GM19463 (cell line): ENCODE measurements around the gene TXK.
"Not testable (repeated sequence)": the region's sequence is repeated elsewhere in the genome, so short reads cannot be mapped to it uniquely, and the experiment has no call there.

Experiments used
- ATAC-seq: cut with Tn5 transposase; IDR thresholded peaks from one replicate; pipeline ENCODE4 v1.9.1; 2021; ENCODE audit warnings: mild to moderate bottlenecking, moderate library complexity; ENCODE audit not compliant: unreplicated experiment

TXK gene

GRCh38 chr4:48134081-48134480, at the start of gene TXK:
TSS of gene TXK (minus strand) at chr4:48134250. CDS start at chr4:48134170, 80 bp downstream.
- no peak for ATAC-seq

GRCh38 chr4:48180234-48180633, 46.2 kb upstream of the TXK start:
- ATAC-seq = no peak

- ATAC-seq = no peak
Observed at GRCh38 chr4:48178931-48179330, 44.9 kb upstream of the TXK start.

GRCh38 chr4:48175806-48176205, 41.8 kb upstream of the TXK start:
- ATAC-seq = no peak

- no peak for ATAC-seq
Observed at GRCh38 chr4:48175328-48175727, 41.3 kb upstream of the TXK start.

GRCh38 chr4:48173056-48173991, 39.3 kb upstream of the TXK start:
- peak; percentile 76 for ATAC-seq

GRCh38 chr4:48172651-48173050, 38.6 kb upstream of the TXK start:
- no peak for ATAC-seq

- no peak for ATAC-seq
Observed at GRCh38 chr4:48169636-48170035, 35.6 kb upstream of the TXK start.

GRCh38 chr4:48167538-48168263, 33.7 kb upstream of the TXK start:
- ATAC-seq = peak; percentile 44

- not testable (repeated sequence) for ATAC-seq
Observed at GRCh38 chr4:48164561-48164960, 30.5 kb upstream of the TXK start.

GRCh38 chr4:48163746-48164145, 29.7 kb upstream of the TXK start:
- no peak for ATAC-seq

- no peak for ATAC-seq
Observed at GRCh38 chr4:48162162-48162561, 28.1 kb upstream of the TXK start.

- ATAC-seq = no peak
Observed at GRCh38 chr4:48157271-48157670, 23.2 kb upstream of the TXK start.

GRCh38 chr4:48156423-48156822, 22.4 kb upstream of the TXK start:
- ATAC-seq = no peak

GRCh38 chr4:48153791-48154550, 19.9 kb upstream of the TXK start:
- peak; percentile 66 for ATAC-seq

- no peak for ATAC-seq
Observed at GRCh38 chr4:48152259-48152658, 18.2 kb upstream of the TXK start.

GRCh38 chr4:48149827-48150370, 15.8 kb upstream of the TXK start:
- no peak for ATAC-seq

GRCh38 chr4:48147621-48148020, 13.6 kb upstream of the TXK start:
- ATAC-seq = no peak

- ATAC-seq = no peak
Observed at GRCh38 chr4:48141048-48141447, 7.0 kb upstream of the TXK start.

- ATAC-seq = no peak
Observed at GRCh38 chr4:48139691-48140090, 5.6 kb upstream of the TXK start.

- ATAC-seq = peak; percentile 80
Observed at GRCh38 chr4:48138936-48139335, 4.9 kb upstream of the TXK start.
